Chondrocyte (in vitro differentiated cells): ENCODE data around the gene SLC6A19. TPM values are rescaled to one million over a fixed set of nuclear protein-coding genes. Genes with fewer than 3 reads are reported as not detected.
A peak's percentile ranks its signal among the peaks of the same experiment; 100 is the strongest.

Source experiments
- DNase-seq: peaks from one replicate; pipeline ENCODE4 v3.0.0; 2021; ENCODE audit warnings: mixed read lengths, low spot score
- H3K27ac Mint-ChIP-seq: one replicate; pipeline ENCODE4 v1.8.0; 2021; ENCODE audit warnings: mild to moderate bottlenecking, moderate library complexity, mixed read lengths; ENCODE audit not compliant: unreplicated experiment
- H3K27me3 Mint-ChIP-seq: 2 replicates; pipeline ENCODE4 v1.8.0; 2021; ENCODE audit warnings: low read depth, mixed read lengths
- H3K36me3 Mint-ChIP-seq: 2 replicates; pipeline ENCODE4 v1.8.0; 2021; ENCODE audit warnings: low read depth, mixed read lengths
- H3K4me1 Mint-ChIP-seq: 2 replicates; pipeline ENCODE4 v1.8.0; 2021; ENCODE audit warnings: low read depth, mild to moderate bottlenecking, mixed read lengths
- H3K4me3 Mint-ChIP-seq: one replicate; pipeline ENCODE4 v1.8.0; 2021; ENCODE audit warnings: mild to moderate bottlenecking, moderate library complexity, mixed read lengths; ENCODE audit not compliant: unreplicated experiment
- H3K9me3 Mint-ChIP-seq: 2 replicates; pipeline ENCODE4 v1.8.0; 2021; ENCODE audit warnings: low read depth, mixed read lengths
- CTCF ChIP-seq: fragments of 200-600 bp; sonication (generic); IDR thresholded peaks from 2 replicates; pipeline ENCODE4 v1.5.0; 2021; ENCODE audit warnings: antibody characterized with exemption, mild to moderate bottlenecking, moderate library complexity
- total RNA-seq: library from RNA; stranded (reverse); gene quantifications from 3 replicates; pipeline ENCODE4 v1.2.1, GENCODE V29; 2021

SLC6A19 gene
- total RNA-seq, 1 donor from 2014 or later = not detected

GRCh38 chr5:1172007-1172581, 29.3 kb upstream of the SLC6A19 start:
- no peak overlapping the region for H3K27ac Mint-ChIP-seq
- H3K27me3 Mint-ChIP-seq = peaks cover 16% of the 10 kb centered on the region
- H3K4me1 Mint-ChIP-seq = peaks cover 4% of the 10 kb centered on the region
- no peak overlapping the region for H3K4me3 Mint-ChIP-seq
- no peak for TF ChIP-seq CTCF
- no peaks in the 10 kb centered on the region for H3K9me3 Mint-ChIP-seq
- no peaks in the 10 kb centered on the region for H3K36me3 Mint-ChIP-seq
- peak; percentile 73 for DNase-seq

- DNase-seq = peak; percentile 41
- H3K27ac Mint-ChIP-seq = no peak overlapping the region
Observed at GRCh38 chr5:1172670-1173404, 28.6 kb upstream of the SLC6A19 start.

DNA sequence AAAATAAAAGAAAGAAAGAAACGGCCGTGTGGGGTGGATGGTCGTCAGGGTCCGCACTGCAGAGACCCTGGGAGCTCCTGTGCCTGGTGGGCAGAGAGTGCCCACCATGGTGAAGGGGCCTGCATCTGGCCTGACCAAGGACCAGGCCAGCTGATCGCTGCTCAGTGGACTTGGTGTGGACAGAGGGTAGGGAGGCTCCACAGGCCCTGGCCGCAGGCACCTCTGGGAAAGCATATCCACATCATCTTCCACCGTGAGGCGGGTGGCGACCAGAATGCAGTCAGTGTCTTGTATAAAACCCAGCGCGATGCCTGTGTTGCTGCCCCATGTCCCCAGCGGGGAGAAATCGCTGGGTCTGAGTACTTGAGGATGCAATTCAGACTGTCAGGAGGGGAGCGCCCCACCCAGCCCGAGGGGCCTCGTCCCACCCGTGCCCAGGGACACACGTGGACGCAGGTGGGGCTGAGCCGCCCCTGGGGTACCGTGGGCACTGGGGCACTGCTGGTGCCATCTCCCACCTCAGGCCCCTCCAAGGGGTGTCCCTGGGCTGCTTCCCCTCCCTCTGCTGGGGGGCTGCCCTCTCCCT, 27.8 kb upstream of the SLC6A19 start:
- DNase-seq = no peak
- H3K4me3 Mint-ChIP-seq = no peak overlapping the region
- H3K27me3 Mint-ChIP-seq = peaks cover 12% of the 10 kb centered on the region
- no peaks in the 10 kb centered on the region for H3K9me3 Mint-ChIP-seq
- no peak overlapping the region for H3K27ac Mint-ChIP-seq
- no peaks in the 10 kb centered on the region for H3K36me3 Mint-ChIP-seq
- H3K4me1 Mint-ChIP-seq = no peaks in the 10 kb centered on the region
- no peak for TF ChIP-seq CTCF

More at GRCh38 chr5:1172670-1173404, 28.6 kb upstream of the SLC6A19 start:
- Mint-ChIP-seq H3K36me3 (no peaks in the 10 kb centered on the region), H3K9me3 (no peaks in the 10 kb centered on the region), H3K4me1 (peaks cover 3% of the 10 kb centered on the region), H3K4me3 (no peak overlapping the region), H3K27me3 (peaks cover 15% of the 10 kb centered on the region)
- TF ChIP-seq CTCF = no peak

DNA sequence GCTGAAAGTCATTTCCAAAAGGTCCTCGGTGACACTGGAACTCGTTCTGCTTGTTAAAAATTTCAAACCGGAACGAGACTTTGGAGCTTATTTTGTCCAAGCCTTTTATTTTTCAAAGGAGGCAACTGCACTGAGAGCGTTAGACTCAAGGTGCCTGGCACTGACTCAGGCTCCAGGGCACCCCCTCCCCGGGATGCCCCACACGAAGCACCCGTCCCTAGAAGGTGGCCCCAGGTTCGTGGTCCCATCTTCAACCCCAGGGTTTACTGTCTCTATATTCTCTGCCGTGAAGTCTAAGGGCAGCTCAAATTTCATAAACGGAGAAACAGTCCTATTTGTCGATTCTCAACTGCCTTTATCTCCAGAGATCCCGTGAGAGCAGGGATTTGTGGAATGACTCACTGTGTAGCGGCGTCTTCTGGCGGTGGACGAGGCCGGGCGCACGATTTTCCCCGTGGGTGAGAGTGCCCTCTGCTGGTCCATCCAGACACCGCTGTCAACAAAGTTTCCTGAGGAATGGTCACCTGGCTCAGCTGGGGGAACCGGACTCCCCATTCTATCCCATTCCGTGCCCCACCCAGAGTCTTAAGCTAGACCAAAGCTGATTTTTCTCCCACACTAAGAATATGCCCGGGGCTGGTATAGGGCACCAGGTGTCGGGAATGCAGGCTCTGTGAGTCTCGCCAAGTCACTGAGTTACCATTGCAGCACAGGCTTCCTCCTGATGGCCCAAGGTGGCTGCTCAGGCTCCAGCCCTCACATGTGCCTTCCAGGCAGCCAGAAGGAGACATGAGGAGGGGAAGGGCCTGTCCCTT, 27.1 kb upstream of the SLC6A19 start:
- Mint-ChIP-seq H3K4me1 (no peaks in the 10 kb centered on the region), H3K4me3 (no peak overlapping the region), H3K27me3 (peaks cover 12% of the 10 kb centered on the region), H3K36me3 (no peaks in the 10 kb centered on the region), H3K9me3 (no peaks in the 10 kb centered on the region), H3K27ac (no peak overlapping the region)
- DNase-seq = peak; percentile 55
- TF ChIP-seq CTCF = peak; percentile 85

DNA sequence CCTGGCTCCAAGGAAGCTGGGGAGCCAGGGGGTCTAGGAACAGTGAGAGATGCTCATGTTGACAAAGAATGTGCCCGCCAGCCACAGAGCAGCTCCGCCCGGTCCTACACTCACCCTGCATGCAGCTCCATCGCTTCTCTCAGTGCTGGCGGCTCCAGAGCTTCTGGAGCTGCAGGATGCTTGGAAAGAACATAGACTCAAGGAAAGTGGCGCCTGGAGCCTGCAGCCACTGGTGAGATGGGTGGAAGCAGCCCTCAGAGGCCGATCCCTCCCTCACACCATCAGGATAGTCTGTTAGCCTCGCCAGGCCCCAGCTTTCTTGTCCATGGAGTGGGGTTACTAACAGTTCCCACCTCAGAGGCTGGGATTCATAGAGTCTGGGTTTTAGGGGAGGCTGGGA, 26.4 kb upstream of the SLC6A19 start:
- no peaks in the 10 kb centered on the region for H3K9me3 Mint-ChIP-seq
- no peak overlapping the region for H3K4me3 Mint-ChIP-seq
- H3K4me1 Mint-ChIP-seq = no peaks in the 10 kb centered on the region
- H3K27me3 Mint-ChIP-seq = peaks cover 12% of the 10 kb centered on the region
- H3K36me3 Mint-ChIP-seq = no peaks in the 10 kb centered on the region
- no peak overlapping the region for H3K27ac Mint-ChIP-seq
- DNase-seq = peak; percentile 60
- TF ChIP-seq CTCF = no peak
